Endometrial microvascular endothelial cells (primary cell): ENCODE measurements around the gene TSPAN3. TPM values are rescaled to one million over a fixed set of nuclear protein-coding genes. Genes with fewer than 3 reads are reported as not detected.

Experiments
- in situ Hi-C: cut with HindIII; loops from 2 replicates; pipeline ENCODE4 v1.10.0; 2017; ENCODE audit warnings: low sequenced_read_pairs, low pct_unique_long_range_greater_than_20kb; ENCODE audit errors: inconsistent ontology term
- total RNA-seq: library from RNA; depleted of rRNA; stranded (reverse); fragments of >200 nt; gene quantifications from one replicate; pipeline ENCODE4 v1.2.3, GENCODE V29; 2015; ENCODE audit errors: inconsistent ontology term

Gene TSPAN3
- total RNA-seq: 361 TPM

DNA sequence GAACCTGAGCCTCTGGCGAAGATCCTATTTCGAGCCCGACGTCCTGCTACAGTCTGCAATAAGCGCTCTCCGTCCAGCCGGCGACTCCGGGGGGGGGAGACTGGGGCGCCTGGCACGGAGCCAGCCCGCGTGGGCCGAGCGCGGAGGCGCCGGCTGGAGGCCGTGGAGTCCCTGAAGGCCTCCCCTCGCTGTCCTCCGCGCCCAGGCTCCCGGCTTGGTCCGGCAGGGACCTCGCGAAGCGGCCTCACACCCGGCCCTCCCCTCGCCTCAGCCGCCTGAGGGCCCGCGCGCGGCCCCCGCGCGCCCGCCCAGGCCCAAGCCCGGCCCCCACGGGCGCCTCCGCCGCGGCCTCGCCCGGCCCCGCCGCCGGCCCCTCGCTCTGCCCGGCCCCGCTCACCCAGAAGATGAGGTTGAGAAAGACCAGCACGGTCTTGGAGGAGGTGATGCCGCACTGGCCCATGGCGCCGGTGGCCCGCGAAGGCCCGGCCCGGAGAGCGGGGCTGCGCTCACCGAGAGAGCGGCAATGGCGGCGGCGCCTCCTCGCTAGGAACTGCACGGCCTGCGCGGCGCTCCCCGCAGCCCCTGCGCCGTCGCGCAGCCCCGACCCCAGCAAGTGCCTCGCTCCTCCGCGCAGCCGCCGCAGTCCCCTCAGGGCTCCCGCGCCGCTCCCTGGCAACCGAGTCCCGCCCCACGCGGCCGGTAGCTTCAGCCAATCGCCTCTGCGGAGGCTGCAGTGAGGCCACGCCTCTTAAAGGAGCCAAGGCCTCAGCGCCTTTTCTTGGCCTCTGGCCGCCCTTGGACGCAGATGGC is at the start of gene TSPAN3:
Gene TSPAN3, minus strand, starts transcription at position 615 of the 810 bp plus-strand sequence. Its CDS starts 155 bp downstream, at position 460.
- in situ Hi-C loops: no loop called here

DNA sequence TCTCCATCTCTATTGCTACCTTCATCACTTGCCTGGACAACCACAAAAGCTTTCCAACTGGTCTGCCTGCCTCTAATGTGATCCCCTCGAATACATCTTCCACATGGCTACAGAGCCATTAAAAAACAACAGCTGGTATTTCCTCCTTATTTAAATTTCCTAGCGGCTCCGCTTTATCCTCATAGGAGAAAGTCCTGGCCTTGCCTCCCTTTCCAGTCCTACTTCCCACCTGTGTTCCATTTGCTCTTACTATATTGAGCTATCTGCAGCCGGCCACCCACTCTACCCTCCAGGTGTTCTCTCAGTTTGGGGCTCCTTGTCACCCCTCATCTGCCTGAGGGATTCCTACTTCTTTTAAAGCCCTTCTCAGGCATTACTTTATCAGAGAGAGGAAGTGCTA is 49.7 kb upstream of the TSPAN3 start:
- in situ Hi-C loops: no loop called here

DNA sequence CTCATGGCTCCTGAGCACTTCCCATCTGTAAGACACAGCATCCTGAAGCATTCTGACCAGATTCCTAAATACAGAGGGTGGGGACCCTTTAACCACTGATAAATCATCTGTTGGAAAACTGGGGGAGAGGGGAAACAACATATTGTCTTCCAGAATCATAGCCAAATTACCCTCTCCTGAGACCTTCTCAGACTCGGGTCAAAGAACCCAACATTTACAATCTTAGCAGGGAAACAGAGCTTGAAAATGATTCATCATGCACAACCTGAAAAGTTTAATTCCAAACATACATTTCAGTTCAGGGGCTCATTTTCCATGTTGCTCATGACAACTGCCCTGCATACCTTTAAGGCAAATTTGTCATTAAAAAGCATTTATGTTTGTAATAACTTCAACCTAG is 48.5 kb upstream of the TSPAN3 start:
- in situ Hi-C loops: no loop called here

DNA sequence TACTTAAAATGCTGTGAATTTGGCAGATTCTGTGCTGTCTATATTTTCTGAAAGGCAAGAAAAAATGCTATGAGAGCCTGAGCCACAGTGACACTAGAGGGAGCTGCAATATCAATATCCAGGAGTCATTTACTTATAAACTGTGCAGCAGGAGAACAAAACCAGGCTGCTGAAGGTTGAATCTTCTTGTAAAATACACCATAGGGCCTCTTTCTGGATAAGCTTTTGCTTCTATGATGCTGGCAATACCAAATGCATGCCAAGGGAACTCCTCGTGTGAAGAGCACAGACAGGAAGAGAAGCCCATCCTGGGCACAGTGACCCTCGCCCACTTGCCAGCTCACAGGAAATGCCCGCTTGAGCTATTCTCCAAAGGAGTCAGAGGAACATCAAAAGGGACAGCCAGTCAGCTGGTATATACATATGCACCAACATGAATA is 48.0 kb upstream of the TSPAN3 start:
- in situ Hi-C loops: no loop called here

DNA sequence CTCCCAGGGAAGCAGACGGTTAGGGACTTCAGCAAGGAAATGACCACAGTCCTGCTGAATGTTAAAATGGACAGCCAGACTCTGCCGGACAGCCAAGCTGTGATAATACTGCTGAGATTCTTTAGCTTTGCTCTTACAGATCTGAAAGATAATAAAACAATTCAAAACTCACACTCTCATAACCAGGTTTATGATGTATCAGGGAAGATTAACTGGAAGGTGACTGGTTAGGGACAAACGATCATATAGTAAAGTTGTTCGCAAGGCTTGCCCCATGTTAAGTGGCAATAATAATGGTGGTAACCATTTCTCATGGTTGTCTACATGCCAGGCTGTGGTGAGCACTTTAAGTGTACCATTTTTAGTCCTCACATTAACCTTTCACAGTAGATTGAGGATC is 44.3 kb upstream of the TSPAN3 start:
- in situ Hi-C loops: no loop called here

DNA sequence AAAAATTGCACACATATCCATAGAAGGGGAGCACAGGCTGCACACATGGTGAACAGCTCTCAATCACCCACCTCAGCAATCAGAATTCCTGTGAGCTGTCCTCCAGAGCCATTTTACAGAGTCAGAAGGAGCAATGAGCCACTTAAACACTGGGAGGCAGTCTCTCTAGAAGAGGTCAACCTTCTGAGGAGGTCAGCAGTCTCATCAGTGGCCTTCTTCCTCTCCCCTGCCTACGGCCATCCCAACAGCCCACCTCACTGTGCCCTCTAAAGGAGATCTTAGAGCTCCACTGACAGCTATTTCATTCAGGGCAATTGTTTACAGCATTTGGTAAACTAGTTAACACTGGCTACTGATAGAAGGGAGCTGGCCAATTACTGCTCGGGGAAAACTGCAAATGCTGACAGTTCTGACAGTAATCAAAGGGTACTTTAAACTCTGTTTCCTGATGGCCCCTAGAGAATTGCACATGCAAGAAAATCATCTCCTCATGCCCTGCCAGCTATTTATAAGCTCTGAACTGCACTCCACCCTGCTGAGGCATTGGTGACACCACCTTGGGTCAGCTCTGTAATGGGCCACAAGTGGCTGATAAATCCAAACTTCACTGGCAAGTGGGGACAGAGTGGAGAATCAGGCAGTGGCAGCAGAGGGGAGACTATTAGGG is 42.1 kb upstream of the TSPAN3 start:
- in situ Hi-C loops: no loop called here

DNA sequence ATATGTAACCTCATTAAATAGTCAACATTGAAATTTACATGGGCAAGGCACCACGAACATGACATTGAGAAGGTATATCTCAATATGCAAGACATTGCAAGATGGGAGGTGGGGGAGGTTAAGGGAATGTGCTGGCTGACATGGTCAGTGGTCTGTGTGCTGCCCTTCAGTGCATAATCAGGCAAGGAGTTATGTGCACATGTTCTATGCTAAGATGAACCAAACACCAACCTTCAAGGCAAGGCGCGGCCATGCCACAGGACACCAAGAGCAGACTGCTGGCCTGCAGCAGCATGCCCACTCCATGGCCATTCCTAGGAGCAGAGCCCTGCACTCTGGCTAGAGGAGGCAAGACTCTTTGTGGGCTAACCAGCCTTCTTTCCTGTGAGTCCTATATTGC is 40.9 kb upstream of the TSPAN3 start:
- in situ Hi-C loops: no loop called here

DNA sequence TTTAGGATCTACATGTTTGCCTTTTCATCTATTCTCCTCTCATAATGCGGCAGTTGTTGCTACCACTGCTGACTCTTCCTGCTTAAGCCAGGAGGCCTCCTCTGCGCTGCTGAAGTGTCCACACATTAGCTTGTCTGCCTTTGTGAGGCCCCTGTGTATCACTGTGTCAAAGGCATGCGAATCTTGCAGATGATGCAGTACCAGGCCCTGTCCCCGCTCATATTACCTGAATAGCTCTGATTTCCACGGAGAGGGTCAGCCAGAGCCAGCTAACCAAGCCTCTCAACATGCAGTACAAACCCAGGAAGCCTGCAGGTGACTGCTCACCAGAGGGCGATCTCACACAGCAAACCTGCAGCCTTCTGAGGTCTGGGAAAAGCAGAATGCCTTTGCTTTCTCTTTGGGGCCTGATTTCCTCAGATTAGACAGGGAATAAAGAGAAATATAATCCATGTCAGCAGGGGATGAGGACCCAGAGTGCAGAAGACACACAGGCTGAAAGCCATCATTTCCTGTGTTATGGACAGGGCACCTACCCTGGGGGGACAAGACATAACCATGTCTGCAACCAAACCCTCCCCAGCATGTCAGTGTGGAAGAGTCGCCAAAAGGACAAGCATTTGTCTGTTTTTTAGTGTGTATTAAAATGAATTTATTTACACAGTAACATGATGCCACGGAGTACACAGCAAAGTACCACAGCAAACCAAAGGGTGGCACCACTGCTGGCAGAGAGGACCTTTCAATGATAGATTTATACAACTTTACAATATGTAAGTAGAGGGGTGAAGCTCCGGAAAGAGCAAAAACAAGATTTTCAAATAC is 36.8 kb upstream of the TSPAN3 start:
- in situ Hi-C loops: no loop called here

DNA sequence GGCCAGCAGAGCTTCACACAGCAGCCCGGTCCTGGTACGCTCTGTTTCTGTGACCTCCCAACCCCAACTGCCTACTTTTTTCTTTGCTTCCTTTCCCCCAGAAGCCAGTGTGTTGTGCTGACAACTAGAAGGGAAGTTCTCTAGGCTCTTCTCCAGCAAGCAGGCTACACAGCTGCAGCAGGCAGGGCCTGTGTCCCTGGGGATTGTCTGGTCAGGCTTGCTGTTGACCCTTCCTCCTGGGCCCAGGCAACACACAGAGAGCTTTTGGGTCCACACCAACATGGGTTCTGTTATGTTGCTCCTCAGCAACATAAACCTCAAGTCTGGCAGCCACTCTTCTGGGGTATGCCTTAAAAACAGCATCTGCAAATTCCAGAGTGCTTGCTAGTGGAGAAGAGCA is 36.2 kb upstream of the TSPAN3 start:
- in situ Hi-C loops: no loop called here

DNA sequence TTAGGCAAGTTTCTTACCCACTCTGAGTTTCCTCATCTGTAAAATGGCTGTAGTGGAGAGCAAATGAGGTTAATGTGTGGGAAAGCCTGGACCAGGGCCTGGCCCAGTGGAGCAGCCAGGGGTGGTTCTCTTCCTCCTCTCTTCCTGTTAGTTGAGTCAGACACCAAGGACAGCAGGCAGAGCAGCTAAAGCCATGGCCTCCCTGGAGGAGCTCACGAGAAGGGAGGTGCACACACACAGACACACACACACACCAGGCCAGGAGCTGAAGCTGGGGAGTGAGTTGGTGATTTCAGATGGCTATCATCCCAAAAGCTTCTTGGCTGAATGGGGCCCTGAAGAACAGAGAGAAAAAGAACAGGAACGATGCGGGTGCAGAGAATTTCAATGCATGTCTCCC is 33.2 kb upstream of the TSPAN3 start:
- in situ Hi-C loops: no loop called here

DNA sequence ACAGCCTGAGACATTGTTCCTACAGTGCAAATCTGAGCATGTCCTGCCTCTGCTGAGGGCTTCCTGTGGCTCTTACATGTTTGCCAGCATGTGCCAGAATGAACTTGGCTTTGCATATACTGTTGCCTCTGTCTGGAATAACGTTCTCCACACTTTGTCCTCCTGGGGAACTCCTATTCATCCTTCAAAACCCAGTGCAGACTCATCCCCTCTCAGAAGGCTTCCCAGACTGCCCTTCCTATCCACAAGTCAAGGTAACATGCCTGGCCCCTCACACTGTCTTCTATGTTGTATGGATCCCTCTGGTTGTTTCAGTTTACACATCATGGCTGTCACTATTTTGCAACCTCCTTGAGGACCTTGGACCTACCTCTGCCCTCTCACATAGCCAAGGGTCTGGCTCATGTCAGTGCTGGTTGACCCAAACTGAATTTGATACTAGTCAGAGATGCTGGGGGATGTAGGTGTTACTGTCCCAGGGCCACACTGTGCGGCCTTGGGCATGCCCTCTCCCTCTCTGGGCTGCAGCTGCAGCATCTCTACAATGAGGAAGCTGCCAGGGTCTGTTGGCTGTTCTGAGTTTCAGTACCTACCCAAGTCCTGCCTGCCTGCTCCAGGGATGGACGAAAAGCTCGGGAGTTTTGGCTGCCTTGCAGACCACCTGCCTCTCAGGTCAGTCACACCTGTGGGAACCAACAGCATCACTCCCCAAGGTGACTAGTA is 29.0 kb upstream of the TSPAN3 start:
- in situ Hi-C loops: no loop called here

DNA sequence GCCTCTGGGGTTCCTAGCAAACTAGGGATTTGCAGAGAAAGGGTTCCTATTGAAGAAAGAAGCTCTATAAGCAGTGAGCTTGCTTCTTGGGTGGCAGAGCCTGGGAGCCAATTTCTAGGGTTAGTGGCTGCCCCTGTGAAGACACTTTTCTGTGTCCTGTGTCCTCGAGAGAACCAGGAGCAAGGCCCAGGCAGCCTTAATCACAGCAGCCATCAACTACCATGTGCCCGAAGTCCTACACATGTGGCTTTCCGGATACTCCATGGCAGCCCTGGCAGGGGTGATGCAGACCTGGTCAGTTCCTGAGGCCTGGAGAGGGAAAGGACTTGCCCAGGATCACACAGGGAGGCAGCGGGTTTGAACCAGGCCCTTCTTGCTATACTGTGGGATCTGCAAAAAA is 27.7 kb upstream of the TSPAN3 start:
- in situ Hi-C loops: no loop called here

DNA sequence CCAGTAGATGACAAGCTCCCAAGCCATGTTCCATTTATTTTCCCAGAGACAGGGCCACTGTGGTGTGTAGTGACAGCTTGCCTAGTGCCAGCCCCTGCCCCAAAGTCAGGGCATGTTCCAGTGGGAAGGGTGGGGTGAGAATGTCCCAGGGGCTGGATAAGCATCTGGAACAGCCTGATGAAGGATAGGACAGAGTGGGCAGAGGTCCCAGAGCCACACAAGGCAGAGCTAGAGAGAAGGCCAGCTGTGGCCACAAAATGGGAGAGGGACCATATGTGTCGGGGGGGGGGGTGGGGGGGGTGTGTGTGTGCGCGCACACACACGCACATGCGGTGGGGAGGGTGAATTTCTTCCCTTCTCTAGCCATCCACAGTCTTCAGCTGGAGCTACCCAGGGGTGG is 27.0 kb upstream of the TSPAN3 start:
- in situ Hi-C loops: no loop called here

DNA sequence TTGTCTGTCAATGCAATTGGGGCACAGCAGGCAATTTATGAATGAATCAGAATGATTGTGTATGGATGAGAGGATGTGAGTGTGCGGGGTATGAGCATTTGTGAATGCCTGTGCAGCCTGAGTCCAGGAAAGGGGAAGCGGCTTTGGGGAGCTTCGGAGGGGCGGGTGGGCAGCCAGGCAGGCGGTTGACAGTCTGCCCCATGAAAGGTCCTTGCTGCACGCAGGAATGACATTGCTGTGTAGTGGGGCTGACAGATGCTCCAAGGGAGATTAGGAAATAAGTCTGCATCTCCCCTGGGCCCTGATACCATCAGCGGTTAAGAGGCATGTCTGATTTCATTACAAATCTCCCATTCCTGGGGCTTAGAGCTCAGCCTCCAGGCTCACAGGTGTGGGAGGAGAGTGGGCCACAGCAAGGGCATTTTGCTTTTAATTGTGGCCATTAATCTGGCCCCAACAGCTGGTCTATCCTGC is 26.4 kb upstream of the TSPAN3 start:
- in situ Hi-C loops: no loop called here

DNA sequence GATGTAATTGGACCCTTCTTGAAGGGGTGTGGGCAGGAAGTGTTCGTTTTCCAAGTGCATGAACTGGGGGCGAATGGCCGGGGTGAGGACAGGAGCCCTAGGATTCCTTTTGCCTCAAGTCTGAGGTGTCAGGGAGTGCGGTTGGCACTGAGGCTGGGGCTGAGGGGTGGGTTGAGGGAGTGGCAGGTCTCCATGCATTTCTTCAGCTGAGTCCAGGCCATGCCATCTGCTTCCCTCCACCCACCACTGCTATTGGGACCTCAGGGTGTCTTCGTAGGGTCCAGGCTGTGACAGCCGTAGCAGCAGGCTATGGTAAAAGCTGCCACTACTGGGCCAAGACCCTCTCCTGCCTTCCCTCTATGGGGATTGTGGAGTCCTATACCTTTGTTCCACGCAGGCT is 25.6 kb upstream of the TSPAN3 start:
- in situ Hi-C loops: no loop called here

DNA sequence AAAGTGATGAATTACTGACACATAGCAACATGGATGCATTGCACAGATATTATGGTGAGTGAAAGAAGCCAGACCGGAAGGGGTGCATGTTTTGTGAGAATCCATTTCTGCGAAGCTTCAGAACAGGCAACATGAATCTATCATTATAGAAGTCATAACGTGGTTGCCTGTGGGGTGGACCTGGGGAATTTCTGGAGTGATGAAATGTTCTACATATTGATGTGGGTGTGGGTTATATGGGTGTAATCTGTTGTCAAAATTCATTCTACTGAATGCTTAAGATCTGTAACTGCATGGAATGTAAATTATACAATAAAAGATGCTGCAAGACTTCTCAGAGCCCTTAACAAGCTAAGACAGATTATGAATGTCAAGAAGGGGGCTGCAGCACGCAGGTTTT is 25.2 kb upstream of the TSPAN3 start:
- in situ Hi-C loops: no loop called here

DNA sequence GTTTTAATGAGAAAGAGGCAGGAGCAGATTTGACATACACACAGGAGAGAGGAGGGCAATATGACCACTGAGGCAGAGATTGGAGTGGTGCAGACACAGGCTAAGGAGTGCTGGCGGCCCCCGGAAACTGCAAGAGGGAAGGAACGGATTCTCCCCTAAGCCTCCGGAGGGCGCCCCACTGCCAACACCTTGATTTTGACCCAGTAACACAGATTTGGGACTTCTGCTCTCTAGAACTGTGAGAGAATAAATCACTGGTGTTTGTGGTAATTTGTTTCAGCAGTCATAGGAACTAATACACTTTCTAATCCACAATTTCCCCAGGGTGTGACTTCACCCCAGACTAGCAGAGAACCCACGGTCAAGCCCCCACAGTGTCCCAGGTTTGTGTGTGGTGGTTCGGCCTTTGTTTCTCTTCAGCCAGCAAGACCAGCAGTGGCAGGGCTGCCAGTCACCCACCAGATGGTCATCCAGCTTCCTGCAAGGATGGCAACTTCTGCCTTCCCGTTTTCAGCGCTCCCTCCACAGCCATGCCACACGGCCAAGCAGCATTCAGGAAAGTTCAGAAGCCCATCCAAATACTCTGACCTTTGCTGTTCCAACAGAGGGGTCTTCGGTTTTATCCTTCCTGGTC is 23.6 kb upstream of the TSPAN3 start:
- in situ Hi-C loops: no loop called here

DNA sequence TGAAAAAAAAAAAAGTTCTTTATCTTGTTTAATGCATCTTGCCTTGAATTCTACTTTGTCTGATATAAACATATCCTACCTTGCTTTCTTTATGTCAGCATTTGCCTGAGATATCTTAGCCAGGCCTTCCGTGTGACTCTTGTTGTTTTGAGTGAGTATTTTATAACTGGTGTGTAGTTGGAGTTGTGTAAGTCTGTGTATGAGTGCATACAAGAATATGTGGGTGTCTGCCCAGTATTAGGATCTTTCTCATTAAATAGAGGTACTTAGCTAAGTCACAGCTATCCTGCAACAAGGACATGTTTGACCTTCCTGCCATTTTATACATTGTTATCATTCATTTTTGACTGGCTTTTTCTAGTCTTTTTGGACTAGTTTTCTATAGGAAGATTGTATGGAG is 22.5 kb upstream of the TSPAN3 start:
- in situ Hi-C loops: no loop called here
